IMR-90 (cell line): ENCODE data around the gene DBH. TPM values are rescaled to one million over a fixed set of nuclear protein-coding genes. Genes with fewer than 3 reads are reported as not detected.

Experiments
- ATAC-seq: fragments of 200-7000 bp; cut with Tn5 transposase; 2 replicates; pipeline ENCODE4 v1.9.1; 2020; ENCODE audit warnings: low read depth, mild to moderate bottlenecking, moderate library complexity
- BruUV-seq: library from RNA; stranded (reverse); fragments of 400-500 nt; replicated peaks from 2 replicates; lab custom pipeline; 2021; lab: Mats Ljungman, UMichigan
- CTCF ChIA-PET: fragments of 300-600 bp; formaldehyde crosslinking; extraction: SDS; loops from one replicate; lab custom pipeline; 2021; ENCODE audit warnings: antibody characterized with exemption; lab: Yijun Ruan, JAX
- POLR2A ChIA-PET: fragments of 300-600 bp; sonication (Branson Sonifier 250); formaldehyde crosslinking; loops from one replicate; lab custom pipeline; 2022; ENCODE audit warnings: antibody characterized with exemption; ENCODE audit not compliant: unreplicated experiment; lab: Charles Lee
- DNase-seq: peaks from one replicate; pipeline ENCODE4 v3.0.0; 2013
- H2AFZ ChIP-seq: replicated peaks from 2 replicates; pipeline ENCODE3; 2013; ENCODE audit warnings: low read length, mild to moderate bottlenecking; ENCODE audit not compliant: poor library complexity
- H2AK5ac ChIP-seq: 2 replicates; pipeline ENCODE4 v1.6.1; 2013; ENCODE audit warnings: low read depth, low read length, inconsistent platforms
- H2AK9ac ChIP-seq: replicated peaks from 2 replicates; pipeline ENCODE3; 2013; ENCODE audit warnings: mild to moderate bottlenecking, low read depth, low read length, moderate library complexity; ENCODE audit not compliant: poor library complexity
- H2BK120ac ChIP-seq: 2 replicates; pipeline ENCODE4 v1.6.1; 2013; ENCODE audit warnings: low read depth, low read length, inconsistent platforms
- H2BK15ac ChIP-seq: 3 replicates; pipeline ENCODE4 v1.6.1; 2013; ENCODE audit warnings: low read depth, low read length, inconsistent platforms
- H2BK20ac ChIP-seq: 2 replicates; pipeline ENCODE4 v1.6.1; 2013; ENCODE audit warnings: low read depth, mild to moderate bottlenecking, inconsistent platforms, low read length, moderate library complexity
- H2BK5ac ChIP-seq: 2 replicates; pipeline ENCODE4 v1.6.1; 2013; ENCODE audit warnings: mild to moderate bottlenecking, low read depth, low read length, inconsistent platforms; ENCODE audit not compliant: poor library complexity, severe bottlenecking
- H3K14ac ChIP-seq: replicated peaks from 2 replicates; pipeline ENCODE4 v1.6.1; 2013; ENCODE audit warnings: low read depth, low read length, inconsistent platforms
- H3K18ac ChIP-seq: 2 replicates; pipeline ENCODE4 v1.6.1; 2013; ENCODE audit warnings: low read depth, low read length, control low read depth
- H3K23ac ChIP-seq: 2 replicates; pipeline ENCODE4 v1.6.1; 2013; ENCODE audit warnings: low read depth, low read length, inconsistent platforms
- H3K27ac ChIP-seq: 2 replicates; pipeline ENCODE4 v1.5.1; 2013; ENCODE audit warnings: mild to moderate bottlenecking, control low read depth, low read length; ENCODE audit not compliant: insufficient read depth
- H3K27me3 ChIP-seq: 2 replicates; pipeline ENCODE4 v1.6.1; 2013; ENCODE audit warnings: low read length; ENCODE audit not compliant: control insufficient read depth, insufficient read depth
- H3K36me3 ChIP-seq: 2 replicates; pipeline ENCODE4 v1.6.1; 2013; ENCODE audit warnings: low read length, mixed read lengths; ENCODE audit not compliant: control insufficient read depth, insufficient read depth
- H3K4ac ChIP-seq: 2 replicates; pipeline ENCODE4 v1.6.1; 2013; ENCODE audit warnings: low read depth, low read length, inconsistent platforms
- H3K4me1 ChIP-seq: 2 replicates; pipeline ENCODE4 v1.6.1; 2013; ENCODE audit warnings: low read length, mixed read lengths; ENCODE audit not compliant: control insufficient read depth, insufficient read depth
- H3K4me2 ChIP-seq: 2 replicates; pipeline ENCODE4 v1.6.1; 2013; ENCODE audit warnings: low read depth, mild to moderate bottlenecking, control low read depth, low read length, moderate library complexity
- H3K4me3 ChIP-seq: 2 replicates; pipeline ENCODE4 v1.5.1; 2013; ENCODE audit warnings: low read depth, mild to moderate bottlenecking, control low read depth, low read length, moderate library complexity; ENCODE audit not compliant: insufficient read depth
- H3K56ac ChIP-seq: 2 replicates; pipeline ENCODE4 v1.6.1; 2013; ENCODE audit warnings: low read length, inconsistent platforms; ENCODE audit not compliant: insufficient read depth; ENCODE audit errors: extremely low read depth
- H3K79me1 ChIP-seq, 2 experiments: 2 replicates each; pipeline ENCODE4 v1.6.1; 2013; ENCODE audit warnings: low read length in 2 of 2, inconsistent platforms in 1 of 2, low read depth in 1 of 2
- H3K9ac ChIP-seq: 2 replicates; pipeline ENCODE4 v1.6.1; 2013; ENCODE audit warnings: low read depth, low read length, control low read depth
- H3K9me1 ChIP-seq: 2 replicates; pipeline ENCODE4 v1.6.1; 2013; ENCODE audit warnings: low read length, inconsistent platforms; ENCODE audit not compliant: insufficient read depth
- H3K9me3 ChIP-seq: 2 replicates; pipeline ENCODE4 v1.6.1; 2013; ENCODE audit warnings: low read length; ENCODE audit not compliant: control insufficient read depth, insufficient read depth
- H4K20me1 ChIP-seq: 2 replicates; pipeline ENCODE4 v1.6.1; 2013; ENCODE audit warnings: low read length, inconsistent platforms; ENCODE audit not compliant: insufficient read depth
- H4K5ac ChIP-seq: 2 replicates; pipeline ENCODE4 v1.6.1; 2013; ENCODE audit warnings: mild to moderate bottlenecking, low read depth, low read length, control low read depth
- H4K8ac ChIP-seq, 2 experiments: 2 replicates each; pipeline ENCODE4 v1.6.1; 2013; ENCODE audit warnings: low read depth in 2 of 2, low read length in 2 of 2, control low read depth in 1 of 2, inconsistent platforms in 1 of 2
- H4K91ac ChIP-seq: 2 replicates; pipeline ENCODE4 v1.6.1; 2013; ENCODE audit warnings: low read depth, low read length, inconsistent platforms; ENCODE audit not compliant: insufficient read depth
- BHLHE40 ChIP-seq: fragments of 150-350 bp; IDR thresholded peaks from 2 replicates; pipeline ENCODE4 v1.6.1; 2016; ENCODE audit warnings: mild to moderate bottlenecking, low read depth, low read length
- CEBPB ChIP-seq: IDR thresholded peaks from 2 replicates; pipeline ENCODE4 v1.6.1; 2012; ENCODE audit warnings: low read depth, low read length, improper control_type of control experiment
- CTCF ChIP-seq: conservative IDR thresholded peaks from 2 replicates; pipeline ENCODE4 v1.5.1; 2012; ENCODE audit warnings: mild to moderate bottlenecking, low read depth, low read length, improper control_type of control experiment
- ELK1 ChIP-seq: fragments of 150-350 bp; IDR thresholded peaks from 2 replicates; pipeline ENCODE4 v1.6.1; 2016; ENCODE audit warnings: low read depth, mild to moderate bottlenecking, low read length, moderate library complexity, borderline replicate concordance
- MAZ ChIP-seq: IDR thresholded peaks from 2 replicates; pipeline ENCODE4 v1.6.1; 2012; ENCODE audit warnings: low read depth, mild to moderate bottlenecking, low read length, improper control_type of control experiment, moderate library complexity, borderline replicate concordance
- MXI1 ChIP-seq: IDR thresholded peaks from 2 replicates; pipeline ENCODE4 v1.6.1; 2012; ENCODE audit warnings: low read depth, mild to moderate bottlenecking, low read length, moderate library complexity, borderline replicate concordance
- RAD21 ChIP-seq: IDR thresholded peaks from 2 replicates; pipeline ENCODE4 v1.6.1; 2012; ENCODE audit warnings: low read length, improper control_type of control experiment
- RCOR1 ChIP-seq: IDR thresholded peaks from 2 replicates; pipeline ENCODE4 v1.6.1; 2012; ENCODE audit warnings: mild to moderate bottlenecking, low read length, improper control_type of control experiment; ENCODE audit not compliant: insufficient replicate concordance
- SMC3 ChIP-seq: fragments of 150-350 bp; IDR thresholded peaks from 2 replicates; pipeline ENCODE4 v1.6.1; 2016; ENCODE audit warnings: low read depth, mild to moderate bottlenecking, antibody characterized with exemption, low read length, moderate library complexity
- USF2 ChIP-seq: fragments of 150-350 bp; IDR thresholded peaks from 2 replicates; pipeline ENCODE4 v1.6.1; 2017; ENCODE audit warnings: mild to moderate bottlenecking, antibody characterized with exemption, low read length, low read depth
- WGBS, 2 experiments: methylation state at CpG; one replicate each; pipeline versions ENCODE4 v1.1.5 to v1.1.7; 2013; ENCODE audit warnings: missing lambda C conversion rate in 2 of 2; ENCODE audit not compliant: insufficient read length in 1 of 2; ENCODE audit errors: extremely low coverage in 2 of 2; 5-methylcytosine and 5-hydroxymethylcytosine counted together
- dilution Hi-C: fragments of 300-500 bp; cut with HindIII; formaldehyde crosslinking; loops from one replicate; pipeline ENCODE4 v1.14.3; 2018; ENCODE audit warnings: low sequenced_read_pairs; ENCODE audit not compliant: unreplicated experiment
- in situ Hi-C: fragments of 300-500 bp; cut with MboI; formaldehyde crosslinking; loops from 3 replicates; pipeline ENCODE4 v1.14.3; 2019; ENCODE audit warnings: low sequenced_read_pairs, inconsistent platforms, mixed read lengths
- intact Hi-C: fragments of 100-400 bp; cut with micrococcal nuclease; formaldehyde crosslinking; loops from 2 replicates; pipeline ENCODE4 v1.10.0; 2022
- polyA plus RNA-seq, 3 experiments: library from polyadenylated mRNA; depleted of rRNA; stranded (reverse); fragments of >200 nt; gene quantifications; 2 replicates each; pipeline ENCODE4 v1.2.3, GENCODE V29; 2012; ENCODE audit warnings: low replicate concordance in 1 of 3
- total RNA-seq: library from RNA; depleted of rRNA; stranded (reverse); fragments of >200 nt; gene quantifications from 2 replicates; pipeline ENCODE4 v1.2.3, GENCODE V29; 2012

The DBH gene
- total and polyA plus RNA-seq, 2 of the 4 experiments (the other 2 are of a cell fraction) = not detected

- no peak for TF ChIP-seq SMC3
Measured at GRCh38 chr9:133687856-133688761, 51.9 kb downstream of the DBH start (continued).

GRCh38 chr9:133689151-133689763, 53.1 kb downstream of the DBH start:
- no TSS peak for BruUV-seq
- no peak for TF ChIP-seq MXI1
- no peak for TF ChIP-seq USF2
- no peak for TF ChIP-seq RAD21
- no peak for TF ChIP-seq SMC3
- TF ChIP-seq CEBPB = no peak
- TF ChIP-seq BHLHE40 = no peak
- no peak for TF ChIP-seq ELK1
- no peak for TF ChIP-seq RCOR1
- no peak for TF ChIP-seq CTCF
- no peak for TF ChIP-seq MAZ

More at GRCh38 chr9:133689151-133689763, 53.1 kb downstream of the DBH start:
- DNase-seq (no peak), ATAC-seq (no peak)
- ChIA-PET CTCF (no interaction called here), POLR2A (no interaction called here)
- no peak overlapping the region for H2AK5ac ChIP-seq
- H3K9ac ChIP-seq = no peak overlapping the region
- no peaks in the 10 kb centered on the region for H3K4me1 ChIP-seq
- H3K4me2 ChIP-seq = no peak overlapping the region
- H2BK20ac ChIP-seq = no peak overlapping the region
- in situ Hi-C loops = no loop called here
- no peaks in the 10 kb centered on the region for H3K27me3 ChIP-seq
- H3K79me1 ChIP-seq = no peaks in the 10 kb centered on the region
- no peak overlapping the region for H3K23ac ChIP-seq
- H3K18ac ChIP-seq = no peak overlapping the region
- H3K36me3 ChIP-seq = no peaks in the 10 kb centered on the region
- H4K8ac ChIP-seq = no peak overlapping the region
- no peaks in the 10 kb centered on the region for H4K20me1 ChIP-seq
- intact Hi-C loops = no loop called here
- H2AK9ac ChIP-seq = no peak overlapping the region
- H3K9me1 ChIP-seq = no peaks in the 10 kb centered on the region
- H4K91ac ChIP-seq = no peak overlapping the region
- no peak overlapping the region for H2AFZ ChIP-seq
- H3K56ac ChIP-seq = no peak overlapping the region
- H3K27ac ChIP-seq = no peak overlapping the region
- dilution Hi-C loops = no loop called here
- H2BK5ac ChIP-seq = no peak overlapping the region
- WGBS, 2 experiments = 71% methylated on average over 1 of the region's 10 CpGs; no CpG with 5 or more reads in 1 of the 2 experiments
- no peaks in the 10 kb centered on the region for H3K9me3 ChIP-seq
- H4K5ac ChIP-seq = no peak overlapping the region
- no peak overlapping the region for H2BK120ac ChIP-seq
- H3K4me3 ChIP-seq = no peak overlapping the region
- H3K14ac ChIP-seq = no peak overlapping the region
- H3K4ac ChIP-seq = no peak overlapping the region
- no peak overlapping the region for H2BK15ac ChIP-seq
